ENCODE data around the gene ADGRL2. TPM values are rescaled to one million over a fixed set of nuclear protein-coding genes. Genes with fewer than 3 reads are reported as not detected.

Gene ADGRL2
- total and polyA plus RNA-seq, 2 donors (not counting 3 experiments of a cell fraction or from before 2014, with no cell fraction given): 32.7 to 46.1 TPM

DNA sequence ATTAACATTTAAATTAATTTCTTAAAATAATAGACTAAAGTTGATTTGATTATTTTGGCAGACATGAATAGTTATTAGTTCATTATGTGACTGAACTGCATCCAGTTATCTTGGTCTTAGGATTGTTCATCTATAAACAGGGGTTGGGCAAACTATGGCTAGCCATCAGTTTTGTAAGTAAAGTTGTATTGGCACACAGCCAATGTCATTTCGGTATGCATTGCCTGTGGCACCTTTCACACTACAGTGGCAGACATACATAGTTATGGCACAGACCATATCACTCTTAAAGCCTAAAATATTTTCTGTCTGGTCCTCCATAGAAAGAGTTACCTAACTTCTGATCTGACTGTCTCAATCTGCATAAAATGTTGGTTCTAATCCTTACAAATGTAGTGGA lies 27.2 kb downstream of the ADGRL2 start:
- Histone ChIP-seq H3K4me3 (replicated peaks in 1 of 3; ENCODE audit: insufficient read depth in 1 of 3, low read depth in 1 of 3, low read length in 3 of 3) (no peak overlapping the region), H4K20me1 (replicated peaks; ENCODE audit: control insufficient read depth, extremely low read depth, insufficient read depth, low read length) (peaks cover 5% of the 10 kb centered on the region), H3K27ac (ENCODE audit: insufficient read depth, low read depth, low read length) (no peak overlapping the region), H3K9ac (replicated peaks; ENCODE audit: extremely low read depth, insufficient read depth, low read length) (no peak overlapping the region), H2AFZ (ENCODE audit: low read depth, low read length) (no peak overlapping the region), H3K27me3 (ENCODE audit: control insufficient read depth in 2 of 2, insufficient read depth in 2 of 2, low read length in 2 of 2) (no peaks in the 10 kb centered on the region), H3K4me2 (ENCODE audit: insufficient read depth, low read length) (no peak overlapping the region), H3K9me1 (replicated peaks; ENCODE audit: control insufficient read depth, extremely low read depth, insufficient read depth, low read length) (peaks cover 3% of the 10 kb centered on the region), H3K9me3 (replicated peaks; ENCODE audit: control insufficient read depth, insufficient read depth, low read length) (no peaks in the 10 kb centered on the region), H3K36me3 (ENCODE audit: control insufficient read depth in 2 of 2, extremely low read depth in 1 of 2, insufficient read depth in 2 of 2, low read length in 2 of 2) (no peaks in the 10 kb centered on the region), H3K4me1 (ENCODE audit: control insufficient read depth, extremely low read depth, insufficient read depth, low read length) (no peaks in the 10 kb centered on the region), H3K79me2 (ENCODE audit: control insufficient read depth, insufficient read depth, low read length) (no peaks in the 10 kb centered on the region)
- BruUV-seq (replicated peaks): no TSS peak
- DNase-seq (ENCODE audit: low read depth, low spot score) (no peak), FAIRE-seq (peak; percentile 21)
- intact Hi-C loops (cut with micrococcal nuclease): no loop called here
- ChIA-PET CTCF (no interaction called here), POLR2A (no interaction called here)
- no peak for TF ChIP-seq POLR2AphosphoS5 (IDR thresholded peaks at IDR 0.05; ENCODE audit: insufficient read depth, low read depth, low read length)
- no peak for TF ChIP-seq JUN (IDR thresholded peaks at IDR 0.05; ENCODE audit: borderline replicate concordance, insufficient read depth, insufficient read length, low read depth)
- no peak for TF ChIP-seq MYC (IDR thresholded peaks at IDR 0.05; ENCODE audit: low read depth, low read length)
- no peak for TF ChIP-seq EZH2 (IDR thresholded peaks at IDR 0.05; ENCODE audit: borderline replicate concordance, low read depth, low read length, severe bottlenecking)
- TF ChIP-seq CTCF (IDR thresholded peaks at IDR 0.05; ENCODE audit: extremely low read depth in 1 of 2, insufficient read depth in 1 of 2, low read depth in 1 of 2, low read length in 2 of 2): no peak
- TF ChIP-seq GATA2 (IDR thresholded peaks at IDR 0.05; ENCODE audit: insufficient read depth, insufficient read length, low read depth, low read length): no peak
- TF ChIP-seq FOS (IDR thresholded peaks at IDR 0.05; ENCODE audit: borderline replicate concordance, insufficient read depth, low read length): no peak
- TF ChIP-seq MAX (IDR thresholded peaks at IDR 0.05; ENCODE audit: insufficient read depth, insufficient read length): no peak
- no peak for TF ChIP-seq POLR2A (IDR thresholded peaks at IDR 0.05; ENCODE audit: low read depth, low read length)
- dilution Hi-C loops (cut with MboI; ENCODE audit: extremely low pct_ligation_motif_present, low sequenced_read_pairs): no loop called here
